GM12801 (cell line): ENCODE measurements around the gene SLC26A9.
A peak's percentile ranks its signal among the peaks of the same experiment; 100 is the strongest.

Experiments
- CTCF ChIP-seq: IDR thresholded peaks from one replicate; pipeline ENCODE4 v1.5.1; 2011; ENCODE audit warnings: control low read depth; ENCODE audit not compliant: insufficient read length; ENCODE audit errors: extremely low read depth

The SLC26A9 gene

GRCh38 chr1:205977402-205978014, 34.3 kb upstream of the SLC26A9 start:
- peak; percentile 64 for TF ChIP-seq CTCF

- TF ChIP-seq CTCF, result no peak
These were observed 33.6 kb upstream of the SLC26A9 start for GRCh38 chr1:205976708-205977401.

- no peak for TF ChIP-seq CTCF
These were observed 32.8 kb upstream of the SLC26A9 start for GRCh38 chr1:205976036-205976435.

- no peak for TF ChIP-seq CTCF
These were observed 32.2 kb upstream of the SLC26A9 start for GRCh38 chr1:205975387-205975998.

- no peak for TF ChIP-seq CTCF
These were observed 31.5 kb upstream of the SLC26A9 start for GRCh38 chr1:205974712-205975111.

GRCh38 chr1:205973377-205974232, 30.3 kb upstream of the SLC26A9 start:
- TF ChIP-seq CTCF, result no peak
